ENCODE data around the gene ATP11B. TPM values are rescaled to one million over a fixed set of nuclear protein-coding genes. Genes with fewer than 3 reads are reported as not detected.

The ATP11B gene
- total RNA-seq, 5 donors from 2014 or later (not counting 1 experiment from before 2014, with no cell fraction given), result 90.7 to 139 (median 98.1) TPM

DNA sequence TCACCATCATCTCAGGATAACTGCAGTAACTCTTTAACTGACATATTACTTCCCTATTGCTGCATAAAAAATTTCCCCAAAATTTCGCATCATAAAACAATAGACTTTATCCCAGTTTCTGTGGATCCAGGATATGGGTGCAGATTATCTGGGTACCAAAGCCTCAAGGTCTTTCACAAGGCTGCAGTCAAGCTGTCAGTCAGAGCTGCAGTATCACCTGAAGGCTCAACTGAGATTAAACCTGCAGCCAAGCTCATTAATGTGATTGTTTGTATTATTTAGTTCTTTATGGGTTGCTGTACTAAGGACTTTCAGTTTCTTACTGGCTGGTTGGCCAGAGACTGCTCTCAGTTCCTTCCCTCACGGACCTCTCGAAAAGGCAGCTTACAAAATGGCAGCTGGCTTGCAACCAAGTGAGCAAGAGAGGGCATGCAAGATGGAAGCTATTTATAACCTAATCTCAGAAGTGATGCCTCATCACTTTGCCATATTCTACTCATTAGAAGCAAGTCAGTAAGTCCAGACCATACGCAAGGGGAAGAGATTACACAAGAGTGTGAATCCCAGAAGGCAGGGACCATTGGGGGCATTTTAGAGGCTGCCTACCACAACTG lies 132.1 kb downstream of the ATP11B start:
- CTCF ChIA-PET, result no interaction called here
- Histone ChIP-seq H3K4me1 (ENCODE audit: control insufficient read depth in 1 of 2, extremely low read depth in 1 of 2, insufficient read depth in 2 of 2, low read length in 2 of 2) (no peaks in the 10 kb centered on the region), H3K27ac (ENCODE audit: low read length) (no peak overlapping the region), H3K9me3 (no peaks in the 10 kb centered on the region), H3K27me3 (replicated peaks in 1 of 2; ENCODE audit: control insufficient read depth in 2 of 2, extremely low read depth in 1 of 2, insufficient read depth in 2 of 2, low read length in 1 of 2) (no peaks in the 10 kb centered on the region), H3K4me3 (ENCODE audit: control insufficient read depth in 1 of 2, extremely low read depth in 1 of 2, low read length in 1 of 2) (no peak overlapping the region), H3K36me3 (ENCODE audit: control insufficient read depth in 2 of 2, extremely low read depth in 1 of 2, insufficient read depth in 1 of 2, low read length in 1 of 2) (peaks cover 0 to 4% of the 10 kb centered on the region in 2 donors)
- Mint-ChIP-seq H3K27me3 (no peaks in the 10 kb centered on the region), H3K4me3 (no peak overlapping the region), H3K27ac (no peak overlapping the region), H3K4me1 (peaks cover 0 to 12% (median 7%) of the 10 kb centered on the region in 3 donors), H3K36me3 (peaks cover 43% of the 10 kb centered on the region), H3K9me3 (peaks cover 0 to 13% (median 6%) of the 10 kb centered on the region in 3 donors)
- DNase-seq, result no peak
- 100% methylated on average over 2 of the region's 4 CpGs for WGBS (ENCODE audit: insufficient coverage)
- POLR2A ChIA-PET, result no interaction called here
- no peak for ATAC-seq (replicated peaks in 1 of 4)

DNA sequence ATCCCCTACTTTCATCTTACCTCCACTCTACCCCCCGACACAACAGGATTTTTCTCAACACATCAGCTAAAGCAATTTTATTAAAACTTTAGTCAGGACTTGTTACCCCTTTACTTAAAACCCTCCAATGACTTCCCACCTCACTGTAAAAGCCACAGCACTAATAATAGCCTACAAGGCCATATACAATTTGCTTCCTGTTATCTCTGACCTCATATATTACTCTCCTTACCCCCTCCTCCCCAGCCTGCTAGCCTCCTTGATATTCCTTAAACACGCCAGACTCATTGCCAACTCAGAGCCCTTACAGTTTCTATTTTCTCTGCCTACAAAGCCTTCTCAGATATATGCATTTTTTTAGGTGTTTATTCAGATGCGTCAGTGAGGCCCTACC lies 132.6 kb downstream of the ATP11B start:
- ATAC-seq (replicated peaks in 1 of 4), result no peak
- Mint-ChIP-seq H3K4me1 (peaks cover 0 to 12% (median 7%) of the 10 kb centered on the region in 3 donors), H3K36me3 (peaks cover 38% of the 10 kb centered on the region), H3K27me3 (no peaks in the 10 kb centered on the region), H3K4me3 (no peak overlapping the region), H3K9me3 (peaks cover 0 to 13% (median 6%) of the 10 kb centered on the region in 3 donors), H3K27ac (no peak overlapping the region)
- Histone ChIP-seq H3K4me1 (ENCODE audit: control insufficient read depth in 1 of 2, extremely low read depth in 1 of 2, insufficient read depth in 2 of 2, low read length in 2 of 2) (no peaks in the 10 kb centered on the region), H3K27me3 (replicated peaks in 1 of 2; ENCODE audit: control insufficient read depth in 2 of 2, extremely low read depth in 1 of 2, insufficient read depth in 2 of 2, low read length in 1 of 2) (no peaks in the 10 kb centered on the region), H3K36me3 (ENCODE audit: control insufficient read depth in 2 of 2, extremely low read depth in 1 of 2, insufficient read depth in 1 of 2, low read length in 1 of 2) (no peaks in the 10 kb centered on the region), H3K4me3 (ENCODE audit: control insufficient read depth in 1 of 2, extremely low read depth in 1 of 2, low read length in 1 of 2) (no peak overlapping the region), H3K9me3 (no peaks in the 10 kb centered on the region), H3K27ac (ENCODE audit: low read length) (no peak overlapping the region)
- 100% methylated on average over 2 of the region's 3 CpGs for WGBS (ENCODE audit: insufficient coverage)
- POLR2A ChIA-PET, result no interaction called here
- no peak for DNase-seq
- CTCF ChIA-PET, result no interaction called here

DNA sequence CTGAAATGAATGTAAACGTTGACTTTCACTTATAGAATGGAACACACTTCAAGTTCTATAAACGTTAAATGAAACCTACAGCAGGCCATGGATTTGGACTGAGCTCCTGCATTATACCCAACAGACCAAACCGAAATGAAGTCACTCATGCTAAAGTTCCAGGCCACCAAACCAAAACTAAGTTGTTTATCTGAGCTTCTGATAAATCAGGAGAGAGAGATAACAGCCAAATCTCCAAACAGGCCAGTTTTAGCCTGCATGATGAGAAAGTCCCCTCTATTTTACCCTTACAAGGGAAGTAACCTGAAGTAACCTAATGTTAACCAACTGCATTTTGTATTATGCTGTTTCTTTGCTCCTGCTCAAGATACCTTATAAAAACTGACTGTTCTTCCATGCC lies 142.5 kb downstream of the ATP11B start:
- H3K27ac Mint-ChIP-seq, result peak overlapping the region in 1 of 2 donors; percentile 24
- H3K27me3 ChIP-seq (replicated peaks in 1 of 2; ENCODE audit: control insufficient read depth in 2 of 2, extremely low read depth in 1 of 2, insufficient read depth in 2 of 2, low read length in 1 of 2), result no peaks in the 10 kb centered on the region
- peaks cover 6% of the 10 kb centered on the region for H3K9me3 ChIP-seq
- 100% methylated on average over 1 of the region's 3 CpGs for WGBS (ENCODE audit: insufficient coverage)
- H3K4me3 ChIP-seq (ENCODE audit: control insufficient read depth in 1 of 2, extremely low read depth in 1 of 2, low read length in 1 of 2), result no peak overlapping the region
- no peak for DNase-seq
- H3K4me1 Mint-ChIP-seq, result peaks cover 19 to 37% (median 32%) of the 10 kb centered on the region in 3 donors
- ATAC-seq (replicated peaks in 1 of 4), result no peak
- no peak overlapping the region for H3K4me3 Mint-ChIP-seq
- ChIA-PET POLR2A (no interaction called here), CTCF (no interaction called here)
- H3K36me3 Mint-ChIP-seq, result peaks cover 14% of the 10 kb centered on the region
- no peak overlapping the region for H3K27ac ChIP-seq (ENCODE audit: low read length)
- H3K9me3 Mint-ChIP-seq, result peaks cover 4 to 8% (median 5%) of the 10 kb centered on the region in 3 donors
- no peaks in the 10 kb centered on the region for H3K27me3 Mint-ChIP-seq
- H3K36me3 ChIP-seq (ENCODE audit: control insufficient read depth in 2 of 2, extremely low read depth in 1 of 2, insufficient read depth in 1 of 2, low read length in 1 of 2), result no peaks in the 10 kb centered on the region
- peaks cover 0 to 2% of the 10 kb centered on the region in 2 experiments for H3K4me1 ChIP-seq (ENCODE audit: control insufficient read depth in 1 of 2, extremely low read depth in 1 of 2, insufficient read depth in 2 of 2, low read length in 2 of 2)

DNA sequence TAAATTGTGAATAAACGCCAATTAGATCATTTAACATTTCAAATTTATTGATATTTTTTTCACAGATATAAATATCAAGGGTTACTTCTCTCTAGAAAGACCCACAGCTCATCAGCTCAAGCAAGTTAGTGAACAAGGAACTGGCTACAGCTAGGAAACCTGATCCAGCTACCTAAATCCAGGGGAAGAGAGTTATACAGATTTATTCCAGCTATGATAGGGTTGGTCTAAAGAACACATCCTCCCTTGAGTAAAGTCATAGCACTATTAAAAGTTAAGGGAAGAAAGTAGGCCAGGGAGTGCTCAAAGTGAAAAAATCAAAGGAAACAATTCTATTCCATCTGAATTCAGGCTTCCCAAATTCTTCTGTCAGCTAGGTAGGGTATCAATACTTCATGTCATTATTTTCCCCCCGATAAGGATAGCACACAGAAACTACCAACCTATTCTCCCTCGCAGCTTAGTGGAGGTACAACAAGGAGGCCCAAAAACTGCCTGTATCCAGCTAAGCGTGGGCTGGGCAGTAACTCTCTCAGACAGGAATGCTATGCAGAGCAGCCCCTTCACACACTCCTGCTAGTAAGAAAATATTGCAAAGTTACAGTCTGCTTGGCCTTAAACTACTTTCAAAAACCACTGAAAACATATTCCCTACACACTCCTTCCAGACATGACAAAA lies 143.1 kb downstream of the ATP11B start:
- H3K4me3 Mint-ChIP-seq, result no peak overlapping the region
- peaks cover 19 to 37% (median 32%) of the 10 kb centered on the region in 3 donors for H3K4me1 Mint-ChIP-seq
- peaks cover 4 to 8% (median 5%) of the 10 kb centered on the region in 3 donors for H3K9me3 Mint-ChIP-seq
- peaks cover 0 to 2% of the 10 kb centered on the region in 2 experiments for H3K4me1 ChIP-seq (ENCODE audit: control insufficient read depth in 1 of 2, extremely low read depth in 1 of 2, insufficient read depth in 2 of 2, low read length in 2 of 2)
- no peaks in the 10 kb centered on the region for H3K27me3 Mint-ChIP-seq
- H3K9me3 ChIP-seq, result peaks cover 6% of the 10 kb centered on the region
- no peaks in the 10 kb centered on the region for H3K27me3 ChIP-seq (replicated peaks in 1 of 2; ENCODE audit: control insufficient read depth in 2 of 2, extremely low read depth in 1 of 2, insufficient read depth in 2 of 2, low read length in 1 of 2)
- 100% methylated on average over 2 of the region's 4 CpGs for WGBS (ENCODE audit: insufficient coverage)
- CTCF ChIA-PET, result interaction anchor here in 1 of 2 donors (1.0 kb wide), 1 partner anchor 27 kb away, joined by 3 read pairs; no protein-coding TSS in a partner anchor
- DNase-seq, result no peak
- H3K27ac Mint-ChIP-seq, result peak overlapping the region; percentile 24 to 25
- no peak for ATAC-seq (replicated peaks in 1 of 4)
- peaks cover 13% of the 10 kb centered on the region for H3K36me3 Mint-ChIP-seq
- H3K27ac ChIP-seq (ENCODE audit: low read length), result no peak overlapping the region
- H3K4me3 ChIP-seq (ENCODE audit: control insufficient read depth in 1 of 2, extremely low read depth in 1 of 2, low read length in 1 of 2), result no peak overlapping the region
- no peaks in the 10 kb centered on the region for H3K36me3 ChIP-seq (ENCODE audit: control insufficient read depth in 2 of 2, extremely low read depth in 1 of 2, insufficient read depth in 1 of 2, low read length in 1 of 2)
- POLR2A ChIA-PET, result interaction anchor here in 1 of 2 donors (0.6 kb wide), 1 partner anchor 228 kb away, joined by 3 read pairs; no protein-coding TSS in a partner anchor

DNA sequence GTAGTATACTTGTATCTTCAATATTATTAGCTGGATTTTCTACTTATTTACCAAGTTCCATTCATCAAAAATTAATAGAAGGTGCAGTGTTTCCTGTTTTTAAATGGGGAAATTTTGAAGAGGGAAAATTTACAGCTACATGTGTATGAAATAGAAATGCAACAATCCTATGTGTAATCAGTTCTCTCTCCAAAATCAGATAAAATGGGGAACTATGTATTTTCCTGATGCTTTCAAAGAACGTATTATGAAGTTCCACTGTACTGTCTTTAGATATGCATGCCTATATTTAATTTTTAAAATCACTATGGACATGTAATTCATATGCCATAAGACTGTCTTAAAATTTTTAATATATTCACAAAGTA lies 143.6 kb downstream of the ATP11B start:
- peaks cover 3 to 8% (median 4%) of the 10 kb centered on the region in 3 donors for H3K9me3 Mint-ChIP-seq
- H3K4me1 ChIP-seq (ENCODE audit: control insufficient read depth in 1 of 2, extremely low read depth in 1 of 2, insufficient read depth in 2 of 2, low read length in 2 of 2), result peaks cover 0 to 2% of the 10 kb centered on the region in 2 experiments
- H3K4me3 ChIP-seq (ENCODE audit: control insufficient read depth in 1 of 2, extremely low read depth in 1 of 2, low read length in 1 of 2), result no peak overlapping the region
- no peak overlapping the region for H3K27ac ChIP-seq (ENCODE audit: low read length)
- H3K4me1 Mint-ChIP-seq, result peaks cover 19 to 37% (median 32%) of the 10 kb centered on the region in 3 donors
- H3K9me3 ChIP-seq, result peaks cover 6% of the 10 kb centered on the region
- H3K27me3 ChIP-seq (replicated peaks in 1 of 2; ENCODE audit: control insufficient read depth in 2 of 2, extremely low read depth in 1 of 2, insufficient read depth in 2 of 2, low read length in 1 of 2), result no peaks in the 10 kb centered on the region
- peaks cover 10% of the 10 kb centered on the region for H3K36me3 Mint-ChIP-seq
- peak overlapping the region in 1 of 2 donors; percentile 24 for H3K27ac Mint-ChIP-seq
- no CpG with 5 or more reads among the region's 1 CpG for WGBS (ENCODE audit: insufficient coverage)
- H3K36me3 ChIP-seq (ENCODE audit: control insufficient read depth in 2 of 2, extremely low read depth in 1 of 2, insufficient read depth in 1 of 2, low read length in 1 of 2), result no peaks in the 10 kb centered on the region
- DNase-seq (no peak), ATAC-seq (replicated peaks in 1 of 4) (no peak)
- no peak overlapping the region for H3K4me3 Mint-ChIP-seq
- ChIA-PET POLR2A (interaction anchor here in 1 of 2 donors (0.6 kb wide), 1 partner anchor 227 kb away, joined by 3 read pairs; no protein-coding TSS in a partner anchor), CTCF (interaction anchor here in 1 of 2 donors (1.0 kb wide), 1 partner anchor 27 kb away, joined by 3 read pairs; no protein-coding TSS in a partner anchor)
- H3K27me3 Mint-ChIP-seq, result no peaks in the 10 kb centered on the region

DNA sequence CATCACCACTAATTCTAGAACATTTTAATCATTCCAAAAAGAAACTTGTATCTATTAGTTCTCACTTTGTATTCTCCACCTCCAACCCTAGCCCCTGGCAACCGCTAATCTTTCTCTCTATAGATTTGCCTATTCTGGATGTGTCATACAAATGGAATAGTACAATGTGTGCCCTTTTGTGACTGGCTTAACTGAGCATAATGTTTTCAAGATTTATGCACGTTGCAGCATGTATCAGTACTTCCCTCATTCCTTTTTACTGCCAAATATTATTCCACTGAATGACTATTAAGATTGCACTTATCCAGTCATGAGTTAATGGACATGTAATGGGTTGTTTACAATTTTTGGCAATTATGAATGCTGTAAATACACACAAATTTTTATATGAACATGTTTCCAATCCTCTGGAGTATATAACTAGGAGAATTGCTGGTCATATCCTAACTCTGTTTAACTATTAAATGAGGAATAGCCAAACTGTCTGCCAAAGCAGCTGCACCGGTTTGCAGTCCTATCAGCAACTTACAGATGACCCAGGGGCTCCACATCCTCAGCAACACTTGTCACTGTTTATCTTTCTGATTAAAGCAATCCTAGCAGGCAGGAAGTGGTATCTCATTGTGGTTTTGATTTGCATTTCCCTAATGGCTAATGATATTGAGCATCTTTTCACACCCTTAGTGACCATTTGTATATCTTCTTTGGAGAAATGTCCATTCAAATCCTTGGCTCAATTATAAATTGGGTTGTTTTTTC lies 144.2 kb downstream of the ATP11B start:
- Mint-ChIP-seq H3K4me1 (peaks cover 19 to 37% (median 32%) of the 10 kb centered on the region in 3 donors), H3K27ac (peak overlapping the region in 1 of 2 donors; percentile 46), H3K27me3 (no peaks in the 10 kb centered on the region), H3K36me3 (peaks cover 6% of the 10 kb centered on the region), H3K4me3 (no peak overlapping the region), H3K9me3 (peaks cover 0 to 3% (median 0%) of the 10 kb centered on the region in 3 donors)
- peak in 1 of 4 experiments; percentile 35 for ATAC-seq (replicated peaks in 1 of 4)
- Histone ChIP-seq H3K27me3 (replicated peaks in 1 of 2; ENCODE audit: control insufficient read depth in 2 of 2, extremely low read depth in 1 of 2, insufficient read depth in 2 of 2, low read length in 1 of 2) (no peaks in the 10 kb centered on the region), H3K9me3 (peaks cover 4% of the 10 kb centered on the region), H3K4me3 (ENCODE audit: control insufficient read depth in 1 of 2, extremely low read depth in 1 of 2, low read length in 1 of 2) (no peak overlapping the region), H3K4me1 (ENCODE audit: control insufficient read depth in 1 of 2, extremely low read depth in 1 of 2, insufficient read depth in 2 of 2, low read length in 2 of 2) (peaks cover 0 to 2% of the 10 kb centered on the region in 2 experiments), H3K36me3 (ENCODE audit: control insufficient read depth in 2 of 2, extremely low read depth in 1 of 2, insufficient read depth in 1 of 2, low read length in 1 of 2) (no peaks in the 10 kb centered on the region), H3K27ac (ENCODE audit: low read length) (no peak overlapping the region)
- CTCF ChIA-PET, result interaction anchor here in 1 of 2 donors (1.0 kb wide), 1 partner anchor 28 kb away, joined by 3 read pairs; no protein-coding TSS in a partner anchor
- POLR2A ChIA-PET, result no interaction called here
- WGBS (ENCODE audit: insufficient coverage), result no CpG with 5 or more reads among the region's 3 CpGs
- peak in 1 of 35 experiments; percentile 13 for DNase-seq
